HG02943 (cell line): ENCODE measurements around the gene GSK3A.

ENCODE experiments used
- ATAC-seq: cut with Tn5 transposase; IDR thresholded peaks from one replicate; pipeline ENCODE4 v1.9.1; 2021; ENCODE audit warnings: mild to moderate bottlenecking, low read depth, moderate library complexity; ENCODE audit not compliant: unreplicated experiment

The GSK3A gene

DNA sequence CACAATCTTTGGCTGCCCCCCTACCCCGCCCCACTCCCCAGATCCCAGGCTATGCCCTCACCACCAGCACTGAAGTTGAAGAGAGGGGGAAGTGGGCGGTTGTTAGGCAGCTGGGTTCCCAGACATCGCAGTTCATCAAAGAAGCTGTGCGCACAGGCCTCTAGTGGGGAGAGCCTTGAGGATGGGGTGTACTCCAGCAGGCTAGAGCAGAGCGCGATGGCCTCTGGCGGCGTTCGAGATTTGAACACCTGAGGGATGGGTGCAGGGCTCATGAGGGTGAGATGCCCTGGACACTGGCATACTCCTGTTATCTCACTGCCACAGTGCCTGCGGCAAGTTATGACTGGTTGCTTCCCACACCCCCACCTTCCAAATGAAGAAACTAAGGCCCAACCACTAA, 10.0 kb downstream of the GSK3A start:
- ATAC-seq: no peak

DNA sequence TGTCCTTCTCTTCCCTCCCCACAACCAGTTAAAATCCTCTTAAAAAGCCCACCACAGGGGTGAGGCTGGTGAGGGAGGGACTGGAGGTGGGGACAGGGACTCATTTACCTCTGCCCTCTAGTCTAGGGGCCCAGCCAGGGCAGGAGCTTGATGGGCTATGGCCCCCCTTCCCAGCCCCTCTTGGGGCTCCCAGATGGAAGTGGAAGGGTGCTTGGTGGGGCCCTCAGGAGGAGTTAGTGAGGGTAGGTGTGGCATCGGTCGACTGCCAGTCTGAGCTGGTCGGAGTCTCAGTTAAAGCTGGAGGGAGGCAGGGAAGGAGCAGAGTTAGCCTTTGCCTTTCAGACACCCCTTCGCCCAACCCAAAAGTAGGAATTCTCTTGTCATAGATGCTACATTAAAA, 11.8 kb downstream of the GSK3A start:
- no peak for ATAC-seq

DNA sequence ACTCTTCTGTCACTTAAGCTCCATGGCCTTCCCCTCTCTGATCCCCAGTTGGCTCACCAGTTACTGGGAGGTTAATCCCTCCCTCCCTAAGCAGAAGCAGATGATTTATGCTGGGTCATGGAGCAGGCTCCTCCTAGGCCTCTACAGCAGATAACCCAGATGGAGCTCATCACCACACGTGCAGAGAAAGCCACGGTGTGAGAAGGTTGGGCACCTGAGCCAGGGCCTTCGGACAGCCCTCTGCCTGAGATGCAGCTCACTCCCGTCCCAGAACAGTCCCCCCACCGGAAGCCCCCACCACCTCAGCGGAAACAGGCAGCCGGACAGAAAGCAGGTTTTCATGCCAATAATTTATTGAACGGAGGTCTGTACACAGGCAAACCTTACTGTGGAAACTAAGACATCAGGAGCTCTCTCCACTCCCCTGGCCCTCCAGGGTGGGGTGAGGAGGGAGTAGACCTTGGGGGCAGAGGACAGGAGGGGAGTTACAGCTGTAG, 12.5 kb downstream of the GSK3A start:
- ATAC-seq: no peak

DNA sequence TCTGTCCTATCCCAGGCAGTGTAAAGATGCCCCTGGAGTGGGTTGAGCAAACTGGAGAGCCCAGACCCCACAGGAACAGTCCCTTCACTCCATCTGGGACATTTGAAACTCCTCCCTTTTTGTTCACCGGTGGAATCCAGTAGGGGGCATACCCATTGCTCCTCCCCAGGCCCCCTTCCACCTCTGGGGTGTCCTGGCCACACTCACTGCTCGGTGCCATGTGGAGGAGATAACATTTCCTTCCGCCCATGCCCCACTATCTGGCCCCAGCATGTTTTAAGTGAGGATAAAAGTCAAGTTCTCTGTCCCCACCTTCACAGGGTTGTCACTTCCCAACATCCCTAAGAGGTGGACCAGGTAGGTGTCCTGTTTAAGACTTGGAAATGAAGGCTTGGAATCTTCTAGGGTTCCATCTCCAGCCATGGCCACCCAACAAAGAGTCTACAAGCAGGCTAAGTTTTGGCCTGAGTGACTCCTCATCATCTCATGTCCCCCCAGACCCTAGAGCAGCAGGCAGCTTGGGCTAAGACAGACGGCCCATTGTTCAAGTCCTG, 13.0 kb downstream of the GSK3A start:
- no peak for ATAC-seq

DNA sequence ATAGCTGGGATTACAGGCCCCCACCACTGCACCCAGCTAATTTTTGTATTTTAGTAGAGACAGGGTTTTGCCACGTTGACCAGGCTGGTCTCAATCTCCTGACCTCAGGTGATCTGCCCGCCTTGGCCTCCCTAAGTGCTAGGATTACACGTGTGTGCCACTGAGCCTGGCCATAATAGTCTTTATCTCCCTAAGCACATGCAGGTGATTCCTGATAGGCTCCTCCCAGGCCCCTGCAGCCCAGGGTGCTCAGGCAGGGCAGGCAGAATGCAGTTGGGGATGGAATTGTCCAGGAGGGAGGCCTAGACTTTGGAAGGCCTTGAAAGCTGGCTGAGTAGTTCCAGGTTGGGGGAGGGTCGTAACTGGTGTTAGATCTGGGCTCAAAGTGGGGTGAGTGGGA, 13.8 kb downstream of the GSK3A start:
- ATAC-seq: no peak

DNA sequence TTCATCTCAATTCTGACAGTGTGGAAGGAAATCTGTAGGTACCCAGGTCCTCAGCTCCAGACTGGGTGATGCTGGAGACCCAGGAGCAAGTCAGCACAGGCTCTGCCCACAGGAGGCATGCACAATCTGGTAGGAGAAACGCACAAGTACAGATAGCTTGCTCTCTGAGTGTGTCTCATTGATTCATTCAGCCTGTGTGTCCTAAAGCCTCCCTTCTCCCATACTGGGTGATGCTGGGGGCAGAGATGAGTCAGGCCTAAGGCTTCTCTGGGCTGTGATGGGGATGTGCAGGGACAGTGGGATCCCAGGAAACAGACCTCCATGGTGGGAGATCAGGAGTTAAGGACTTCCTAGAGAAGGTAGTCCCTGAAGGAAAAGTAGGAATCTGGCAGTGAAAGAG, 15.5 kb downstream of the GSK3A start:
- ATAC-seq: no peak

DNA sequence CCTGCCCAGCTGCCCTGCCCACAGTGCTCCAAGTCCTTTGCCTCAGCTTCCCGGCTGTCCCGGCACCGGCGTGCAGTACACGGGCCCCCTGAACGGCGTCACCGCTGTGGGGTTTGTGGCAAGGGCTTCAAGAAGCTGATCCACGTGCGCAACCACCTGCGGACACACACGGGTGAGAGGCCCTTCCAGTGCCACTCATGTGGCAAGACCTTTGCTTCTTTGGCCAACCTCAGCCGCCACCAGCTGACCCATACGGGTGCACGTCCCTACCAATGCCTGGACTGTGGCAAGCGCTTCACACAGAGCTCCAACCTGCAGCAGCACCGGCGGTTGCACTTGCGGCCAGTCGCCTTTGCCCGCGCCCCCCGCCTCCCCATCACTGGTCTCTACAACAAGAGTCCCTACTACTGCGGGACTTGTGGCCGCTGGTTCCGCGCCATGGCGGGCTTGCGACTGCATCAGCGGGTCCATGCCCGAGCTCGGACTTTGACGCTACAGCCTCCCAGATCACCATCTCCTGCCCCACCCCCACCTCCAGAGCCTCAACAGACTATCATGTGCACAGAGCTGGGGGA, 16.6 kb downstream of the GSK3A start:
- no peak for ATAC-seq

DNA sequence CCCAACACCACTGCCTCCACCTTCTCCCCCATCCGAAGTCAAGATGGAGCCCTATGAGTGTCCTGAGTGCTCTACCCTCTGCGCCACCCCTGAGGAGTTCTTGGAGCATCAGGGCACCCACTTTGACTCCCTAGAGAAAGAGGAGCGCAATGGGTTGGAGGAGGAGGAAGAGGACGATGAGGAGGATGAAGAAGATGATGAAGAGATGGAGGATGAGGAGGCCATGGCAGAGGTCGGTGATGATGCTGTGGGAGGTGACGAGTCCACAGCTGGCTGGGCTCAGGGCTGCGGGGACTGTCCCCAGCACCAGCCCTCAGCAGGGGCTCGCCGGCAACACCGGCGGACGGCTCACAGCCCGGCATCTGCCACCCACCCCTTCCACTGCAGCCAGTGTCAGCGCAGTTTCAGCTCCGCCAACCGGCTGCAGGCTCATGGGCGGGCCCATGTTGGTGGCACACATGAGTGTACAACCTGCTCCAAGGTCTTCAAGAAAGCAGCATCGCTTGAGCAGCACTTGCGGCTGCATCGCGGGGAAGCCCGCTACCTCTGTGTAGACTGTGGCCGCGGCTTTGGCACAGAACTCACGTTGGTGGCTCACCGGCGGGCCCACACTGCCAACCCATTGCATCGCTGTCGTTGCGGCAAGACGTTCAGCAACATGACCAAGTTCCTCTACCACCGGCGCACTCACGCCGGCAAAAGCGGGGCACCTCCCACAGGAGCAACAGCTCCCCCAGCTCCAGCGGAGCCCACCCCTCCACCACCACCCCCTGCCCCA, 17.3 kb downstream of the GSK3A start:
- no peak for ATAC-seq

DNA sequence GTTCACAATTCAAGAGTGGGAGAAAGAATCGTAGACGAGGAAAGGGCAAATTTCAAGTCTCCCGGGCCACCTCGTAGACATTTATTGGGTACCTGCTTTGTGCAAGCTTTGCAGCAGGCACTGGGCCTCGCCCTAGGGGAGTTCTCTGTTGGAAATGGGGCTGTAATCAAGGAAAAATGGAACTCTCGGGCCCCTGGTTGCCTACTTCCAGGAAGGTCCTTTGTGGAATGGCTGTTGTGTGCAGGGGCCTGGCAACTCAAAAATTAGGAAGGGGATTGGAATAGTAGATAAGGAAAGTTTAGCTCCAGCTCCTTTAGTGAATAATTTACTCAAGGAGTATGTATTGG, 21.7 kb downstream of the GSK3A start:
- ATAC-seq: no peak

DNA sequence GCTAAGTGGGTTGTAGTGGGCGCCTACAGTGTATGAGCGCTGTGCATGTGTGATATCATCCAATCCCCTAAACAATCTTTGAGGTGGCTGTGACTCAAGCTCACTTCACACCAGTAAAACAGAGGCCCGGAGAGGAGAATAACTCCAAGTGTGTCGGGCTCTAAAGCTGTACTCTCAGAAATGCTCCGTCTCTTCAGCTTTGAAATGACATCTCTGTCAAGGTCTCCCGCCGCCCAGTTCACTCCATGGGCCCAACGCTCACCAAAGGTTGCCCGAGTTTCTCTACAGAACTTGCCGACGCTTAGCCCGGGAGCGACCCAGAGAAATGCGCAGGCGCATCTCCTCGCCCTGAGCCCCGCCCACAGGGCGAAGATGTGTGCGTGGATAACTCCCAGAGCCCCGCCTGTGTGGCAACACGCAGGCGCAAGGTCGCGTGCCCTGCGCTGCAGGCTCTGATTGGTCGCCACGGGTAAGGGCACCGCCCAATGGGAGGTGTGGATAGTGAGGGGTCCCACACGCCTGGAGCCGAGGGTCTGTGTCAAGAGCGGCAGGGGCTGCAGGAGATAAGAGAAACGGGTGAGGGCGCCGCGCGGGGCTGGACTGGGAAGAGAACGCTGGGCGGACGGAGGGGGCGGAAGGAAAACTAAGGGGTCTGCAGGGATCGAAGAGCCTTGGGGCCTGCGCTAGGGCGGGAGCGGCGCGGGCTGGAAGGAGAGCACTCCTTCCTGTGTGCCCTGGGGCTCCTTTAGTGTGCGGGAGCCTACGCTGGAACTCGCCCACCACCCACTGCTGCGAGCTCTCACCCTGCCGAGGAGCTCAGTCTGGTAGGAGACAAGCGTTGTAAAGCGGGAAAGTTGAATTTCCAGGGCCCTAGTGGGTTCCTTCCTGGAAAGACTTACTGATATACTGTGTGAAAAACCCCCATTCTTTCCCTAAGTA, 22.3 kb downstream of the GSK3A start, which contains the start of gene ZNF526:
Gene ZNF526 (plus strand): TSS at position 501 of the 939 bp plus-strand sequence. CDS start 4,092 bp downstream, outside the sequence.
- ATAC-seq: peak; percentile 56

DNA sequence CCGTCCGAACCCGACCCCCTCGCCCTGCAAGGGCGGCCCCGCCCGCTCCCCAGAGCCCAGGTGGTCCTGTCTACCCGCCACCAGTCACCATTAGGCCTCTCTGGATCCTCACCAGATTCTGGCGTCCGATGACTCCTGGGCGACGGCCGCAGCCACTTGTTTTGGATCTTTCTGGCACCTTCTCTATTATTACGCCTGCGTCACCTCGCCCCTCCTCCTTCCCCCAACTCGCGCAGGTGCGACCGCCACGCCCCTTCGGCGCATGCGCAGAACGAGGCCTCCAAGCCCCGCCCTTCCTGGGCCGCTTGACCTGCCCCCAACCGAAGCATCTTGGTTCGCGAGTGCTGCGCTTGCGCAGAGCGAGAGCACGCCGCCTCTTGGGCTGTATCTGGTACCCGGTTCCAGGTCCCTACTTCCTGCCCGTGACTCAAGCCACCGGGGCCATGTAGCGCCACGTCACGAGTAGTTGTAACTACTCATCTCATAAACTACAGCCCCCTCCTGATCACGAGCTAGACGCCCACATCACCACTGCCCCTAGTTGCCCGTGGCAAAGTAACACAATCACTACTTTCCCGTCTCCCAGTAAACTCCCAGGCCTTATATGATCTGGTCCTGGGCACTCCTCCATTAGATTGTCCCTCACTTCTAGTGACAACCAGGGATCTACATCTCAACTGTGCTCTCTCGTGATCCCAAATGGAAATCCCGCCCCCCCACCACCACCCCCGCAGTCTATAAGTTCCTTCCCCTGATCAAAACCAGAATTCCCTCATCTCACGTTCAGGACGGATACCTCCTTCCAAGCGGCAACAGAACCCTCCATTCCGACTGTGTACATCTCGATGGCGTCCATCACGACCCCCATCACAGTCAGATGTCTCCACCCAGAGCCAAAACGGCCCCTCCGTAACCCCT, 24.6 kb downstream of the GSK3A start, which contains the start of gene DEDD2:
Gene DEDD2 (minus strand): TSS at position 158 of the 918 bp plus-strand sequence. CDS start 670 bp downstream, outside the sequence.
- ATAC-seq: peak; percentile 58

DNA sequence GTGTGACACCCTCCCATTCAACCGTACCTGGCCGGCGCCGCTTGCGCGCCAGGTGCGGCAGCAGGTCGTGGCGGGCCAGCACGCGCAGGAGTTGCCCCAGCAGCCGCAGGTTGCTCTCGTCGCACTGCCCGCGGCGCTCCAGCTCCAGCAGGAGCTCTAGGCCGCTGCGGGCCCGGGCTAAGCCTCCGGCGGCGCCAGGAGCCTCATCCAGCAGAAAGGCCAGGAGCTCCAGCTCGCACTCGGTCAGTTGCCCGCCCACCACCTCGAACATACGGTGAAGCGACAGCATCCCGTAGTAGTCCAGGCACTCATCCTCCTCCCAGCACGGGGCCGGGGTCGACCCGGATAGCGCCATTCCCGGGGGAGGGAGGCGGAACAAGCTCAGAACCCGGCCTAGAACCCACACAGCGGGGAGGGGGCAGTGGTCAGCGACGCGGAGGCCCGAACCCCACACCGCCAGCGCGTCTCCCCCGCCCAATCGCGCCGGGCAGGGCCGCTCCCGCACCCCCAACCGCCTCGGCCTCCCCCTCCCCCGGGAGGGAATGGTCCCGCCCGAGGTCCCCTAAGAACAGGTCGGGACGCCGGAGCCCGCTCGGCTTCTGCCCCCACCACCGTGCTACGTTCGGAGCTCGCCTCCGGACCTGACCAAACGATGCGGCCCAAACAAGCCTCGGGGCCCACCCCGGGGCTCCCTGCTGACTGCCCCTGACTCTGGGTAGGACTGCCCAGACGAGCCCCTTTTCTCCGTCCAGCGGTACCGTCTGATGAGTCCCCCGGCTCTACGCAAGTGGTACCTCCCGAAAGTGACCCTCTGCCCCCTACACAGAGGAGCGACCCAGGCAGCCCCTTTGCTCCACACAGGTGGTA, 25.5 kb downstream of the GSK3A start:
- peak; percentile 8 for ATAC-seq

DNA sequence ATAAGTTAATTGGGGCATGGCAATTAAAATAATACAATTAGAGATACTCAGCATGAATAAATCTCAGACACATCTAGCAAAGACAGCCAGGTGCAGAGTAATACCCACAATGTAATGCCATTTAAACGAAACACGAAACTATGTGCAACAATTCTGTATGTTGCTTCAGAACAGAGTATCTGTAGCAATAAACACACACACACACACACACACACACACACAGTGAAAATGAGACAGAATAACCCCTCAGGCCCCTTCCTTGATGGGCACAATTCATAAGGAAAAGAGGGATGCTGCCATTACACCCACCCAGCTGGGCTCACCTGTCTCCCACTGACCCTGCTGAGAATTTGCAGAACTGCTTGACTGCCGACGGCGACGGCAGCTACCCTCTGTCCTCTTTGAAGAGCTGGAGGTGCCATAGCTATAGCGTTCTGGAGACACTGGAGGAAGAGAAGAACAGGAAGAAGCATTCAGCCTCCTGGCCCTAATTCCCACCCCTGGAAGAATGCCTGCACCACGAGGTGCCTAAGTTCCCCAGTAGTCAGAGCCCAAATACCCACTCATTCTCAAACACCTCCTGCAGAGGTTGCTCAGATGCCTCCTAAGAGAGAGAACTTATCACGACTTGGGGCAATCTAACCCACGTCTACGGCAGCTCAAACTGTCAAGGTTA, 27.5 kb downstream of the GSK3A start:
- ATAC-seq: no peak

DNA sequence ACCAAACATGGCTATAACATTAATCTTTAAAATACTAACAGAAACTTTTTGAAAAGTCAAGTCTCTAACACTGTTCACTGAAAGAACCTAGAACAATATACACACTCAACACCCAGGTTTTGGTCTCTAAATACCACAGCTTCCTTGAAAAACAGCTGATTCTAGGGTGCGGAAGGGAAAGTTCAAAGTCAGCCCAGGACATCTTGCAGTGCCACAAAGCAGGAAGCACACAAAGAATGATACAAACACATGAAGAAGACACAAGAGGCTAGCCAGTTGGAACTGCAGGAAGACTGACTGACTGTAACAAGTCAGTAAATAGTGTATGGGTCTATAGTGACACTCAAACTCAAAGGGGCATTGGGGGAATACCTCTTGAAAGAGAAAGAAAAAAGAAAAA, 29.5 kb downstream of the GSK3A start:
- ATAC-seq: no peak

DNA sequence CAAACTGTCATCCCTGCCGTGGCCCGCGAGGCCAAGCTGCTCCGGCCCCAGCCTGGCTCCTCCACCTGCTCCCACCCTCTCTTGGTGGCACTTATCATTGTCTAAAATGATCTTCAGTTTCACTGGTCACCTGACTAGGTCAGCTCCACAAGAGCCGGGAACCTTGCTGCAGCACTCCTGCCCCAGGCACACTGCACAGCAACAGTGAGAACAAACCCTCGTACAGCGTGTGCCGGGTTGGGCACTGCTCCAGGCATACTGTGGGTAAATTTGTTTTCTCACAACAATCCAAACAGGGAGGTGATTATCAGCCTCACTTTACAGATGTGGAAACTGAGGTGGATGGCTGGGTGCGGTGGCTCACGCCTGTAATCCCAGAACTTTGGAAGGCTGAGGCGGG, 33.8 kb downstream of the GSK3A start:
- no peak for ATAC-seq

DNA sequence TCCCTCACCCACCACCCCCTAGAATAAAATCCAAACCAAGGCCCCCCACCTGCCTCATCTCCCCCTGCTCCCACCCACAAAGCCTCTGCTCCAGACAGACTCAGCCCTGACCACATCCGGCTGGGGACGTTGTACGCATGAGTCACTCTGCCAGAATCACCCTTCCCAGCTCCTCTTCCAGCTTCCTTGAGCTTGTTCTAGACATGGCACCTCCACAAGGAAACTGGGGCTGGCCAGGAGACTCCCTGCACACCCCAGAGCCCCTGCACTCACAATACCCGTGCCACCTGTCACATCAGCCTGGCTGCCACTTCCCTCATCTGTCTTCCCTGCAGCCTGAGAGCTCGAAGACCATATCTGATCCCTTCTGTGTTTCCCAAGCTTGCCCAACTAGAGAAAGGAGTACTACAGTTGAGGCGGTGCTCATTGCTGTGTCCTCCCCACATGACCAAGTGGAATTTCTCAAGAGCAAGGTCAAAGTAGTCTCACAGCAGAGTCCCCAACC, 34.6 kb downstream of the GSK3A start:
- ATAC-seq: no peak

DNA sequence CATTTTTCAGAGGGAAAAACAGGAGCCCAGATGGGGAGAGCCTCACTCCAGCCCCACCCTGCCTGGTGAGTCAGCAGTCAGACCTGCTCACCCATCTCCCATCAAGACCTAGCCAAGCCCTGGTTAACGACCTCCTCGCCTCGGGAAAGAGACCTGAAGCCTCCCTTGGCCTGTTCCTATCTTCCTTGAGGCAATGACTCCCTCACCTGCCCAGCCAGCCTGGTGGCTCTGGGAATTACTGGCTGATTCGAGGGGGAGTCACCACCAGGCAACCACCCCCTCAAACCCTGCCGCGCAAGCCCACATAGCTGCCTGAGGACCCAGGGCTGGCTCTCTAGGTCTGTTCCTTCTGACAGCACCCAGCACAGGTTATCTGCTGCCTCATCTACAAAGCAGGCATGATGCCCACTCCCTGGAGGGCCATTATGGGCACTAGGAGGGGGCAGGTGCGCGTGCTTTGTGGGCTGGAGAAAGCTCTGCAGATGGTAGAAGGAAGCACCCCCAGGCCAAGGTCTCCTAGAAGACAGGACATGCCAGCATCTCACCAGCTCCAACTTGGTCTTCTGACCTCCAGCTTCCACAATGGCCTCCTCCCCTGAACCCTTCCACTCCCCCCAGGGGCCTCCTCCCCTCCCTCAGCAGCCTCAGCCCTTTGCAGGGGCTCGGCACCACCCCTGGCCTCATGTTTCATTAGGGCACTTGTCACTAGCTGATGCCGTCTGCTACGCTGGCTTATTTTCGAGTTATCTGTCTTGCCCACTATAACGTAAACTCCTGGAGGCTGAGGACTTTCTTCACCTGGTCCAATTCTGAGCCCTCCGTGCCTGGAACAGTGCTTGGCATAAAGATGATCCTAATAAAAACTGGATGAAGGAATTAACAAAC, 35.3 kb downstream of the GSK3A start:
- ATAC-seq: no peak
